DOHH2 (cell line): ENCODE data around the gene XNDC1N.

Source experiments
- H3F3A ChIP-seq: fragments of 200-600 bp; sonication (generic), shearing (Covaris generic); 2 replicates; pipeline ENCODE4 v1.6.0; 2016; ENCODE audit warnings: antibody characterized with exemption, mild to moderate bottlenecking; ENCODE audit not compliant: control insufficient read depth, insufficient read depth
- H3K27ac ChIP-seq: fragments of 200-600 bp; sonication (generic); 2 replicates; pipeline ENCODE4 v1.5.1; 2014; ENCODE audit warnings: low read depth, mild to moderate bottlenecking, low read length, moderate library complexity
- H3K27me3 ChIP-seq: fragments of 200-600 bp; sonication (generic); 2 replicates; pipeline ENCODE4 v1.6.1; 2014; ENCODE audit warnings: mild to moderate bottlenecking, low read length, mixed read lengths; ENCODE audit not compliant: control insufficient read depth
- H3K36me3 ChIP-seq: fragments of 200-600 bp; sonication (generic); 2 replicates; pipeline ENCODE4 v1.6.1; 2014; ENCODE audit warnings: mild to moderate bottlenecking, low read length, moderate library complexity, mixed read lengths; ENCODE audit not compliant: control insufficient read depth
- H3K4me1 ChIP-seq: fragments of 200-600 bp; sonication (generic); 2 replicates; pipeline ENCODE4 v1.6.1; 2014; ENCODE audit warnings: mild to moderate bottlenecking, low read length, mixed read lengths; ENCODE audit not compliant: control insufficient read depth
- H3K4me2 ChIP-seq: fragments of 200-600 bp; sonication (generic); 2 replicates; pipeline ENCODE4 v1.6.0; 2014; ENCODE audit warnings: mild to moderate bottlenecking, low read length, moderate library complexity
- H3K4me3 ChIP-seq: fragments of 200-600 bp; sonication (generic); 2 replicates; pipeline ENCODE4 v1.5.1; 2014; ENCODE audit warnings: mild to moderate bottlenecking, low read length, mixed read lengths
- H3K79me2 ChIP-seq: fragments of 200-600 bp; sonication (generic); 2 replicates; pipeline ENCODE4 v1.6.1; 2014; ENCODE audit warnings: mild to moderate bottlenecking, low read length, mixed read lengths; ENCODE audit not compliant: control insufficient read depth
- H3K9me2 ChIP-seq: fragments of 200-600 bp; sonication (generic); replicated peaks from 2 replicates; pipeline ENCODE4 v1.6.1; 2014; ENCODE audit warnings: mild to moderate bottlenecking, low read length, mixed read lengths; ENCODE audit not compliant: control insufficient read depth
- H3K9me3 ChIP-seq: fragments of 200-600 bp; sonication (generic); 2 replicates; pipeline ENCODE4 v1.6.1; 2014; ENCODE audit warnings: antibody characterized with exemption, low read length, mixed read lengths; ENCODE audit not compliant: control insufficient read depth, insufficient read depth
- H4K20me1 ChIP-seq: fragments of 200-600 bp; sonication (generic); 2 replicates; pipeline ENCODE4 v1.6.0; 2014; ENCODE audit warnings: low read depth, mild to moderate bottlenecking, antibody characterized with exemption, low read length, moderate library complexity; ENCODE audit not compliant: control insufficient read depth, insufficient read depth
- CTCF ChIP-seq: fragments of 200-600 bp; sonication (generic); IDR thresholded peaks from one replicate; pipeline ENCODE4 v1.5.1; 2014; ENCODE audit warnings: antibody characterized with exemption, mild to moderate bottlenecking, low read depth, low read length; ENCODE audit not compliant: poor library complexity, severe bottlenecking
- EZH2phosphoT487 ChIP-seq: fragments of 200-600 bp; sonication (generic); IDR thresholded peaks from 2 replicates; pipeline ENCODE4 v1.6.1; 2017; ENCODE audit warnings: borderline replicate concordance, mild to moderate bottlenecking, antibody characterized with exemption, low read length, moderate library complexity, mixed read lengths

The XNDC1N gene

GRCh38 chr11:71951741-71952310 lies 23.4 kb upstream of the XNDC1N start:
- H3K79me2 ChIP-seq = peaks cover 45% of the 10 kb centered on the region
- peaks cover 4% of the 10 kb centered on the region for H4K20me1 ChIP-seq
- no peaks in the 10 kb centered on the region for H3K9me2 ChIP-seq

GRCh38 chr11:71949034-71949433 lies 20.6 kb upstream of the XNDC1N start:
- TF ChIP-seq CTCF = no peak
- no peak for TF ChIP-seq EZH2phosphoT487
- Histone ChIP-seq H3K4me2 (no peak overlapping the region), H4K20me1 (peaks cover under 1% of the 10 kb centered on the region), H3K4me1 (peaks cover 22% of the 10 kb centered on the region), H3K79me2 (peaks cover 45% of the 10 kb centered on the region), H3K36me3 (no peaks in the 10 kb centered on the region), H3K27ac (no peak overlapping the region), H3K9me3 (no peaks in the 10 kb centered on the region), H3K27me3 (no peaks in the 10 kb centered on the region), H3K4me3 (no peak overlapping the region), H3K9me2 (no peaks in the 10 kb centered on the region), H3F3A (no peaks in the 10 kb centered on the region)

More at GRCh38 chr11:71951741-71952310, 23.4 kb upstream of the XNDC1N start:
- no peak overlapping the region for H3K27ac ChIP-seq
- H3K36me3 ChIP-seq = no peaks in the 10 kb centered on the region
- TF ChIP-seq EZH2phosphoT487 = no peak
- no peak for TF ChIP-seq CTCF
- H3K9me3 ChIP-seq = no peaks in the 10 kb centered on the region
- 0 out of 2 replicates have a peak overlapping the region, but pooled peaks have one; percentile 9 for H3K4me3 ChIP-seq
- no peaks in the 10 kb centered on the region for H3K27me3 ChIP-seq
- no peaks in the 10 kb centered on the region for H3F3A ChIP-seq
- H3K4me1 ChIP-seq = peaks cover 15% of the 10 kb centered on the region
- H3K4me2 ChIP-seq = peak overlapping the region; percentile 45

GRCh38 chr11:71948314-71949027 lies 20.1 kb upstream of the XNDC1N start:
- no peaks in the 10 kb centered on the region for H3K9me3 ChIP-seq
- H3F3A ChIP-seq = no peaks in the 10 kb centered on the region
- H4K20me1 ChIP-seq = peaks cover 2% of the 10 kb centered on the region; the same call in 1 of the 2 replicates
- no peak overlapping the region for H3K4me2 ChIP-seq
- no peaks in the 10 kb centered on the region for H3K36me3 ChIP-seq
- H3K4me3 ChIP-seq = no peak overlapping the region
- no peaks in the 10 kb centered on the region for H3K9me2 ChIP-seq
- H3K27ac ChIP-seq = no peak overlapping the region
- no peaks in the 10 kb centered on the region for H3K27me3 ChIP-seq
- TF ChIP-seq CTCF (no peak), EZH2phosphoT487 (no peak)
- H3K79me2 ChIP-seq = peaks cover 46% of the 10 kb centered on the region
- peaks cover 27% of the 10 kb centered on the region for H3K4me1 ChIP-seq
